ENCODE data around the gene KLHDC9. TPM values are rescaled to one million over a fixed set of nuclear protein-coding genes. Genes with fewer than 3 reads are reported as not detected.

The KLHDC9 gene
- total and polyA plus RNA-seq, 2 of the 8 experiments (the other 6 are each of a cell fraction or from before 2014, with no cell fraction given): 6.5 to 15.6 TPM

DNA sequence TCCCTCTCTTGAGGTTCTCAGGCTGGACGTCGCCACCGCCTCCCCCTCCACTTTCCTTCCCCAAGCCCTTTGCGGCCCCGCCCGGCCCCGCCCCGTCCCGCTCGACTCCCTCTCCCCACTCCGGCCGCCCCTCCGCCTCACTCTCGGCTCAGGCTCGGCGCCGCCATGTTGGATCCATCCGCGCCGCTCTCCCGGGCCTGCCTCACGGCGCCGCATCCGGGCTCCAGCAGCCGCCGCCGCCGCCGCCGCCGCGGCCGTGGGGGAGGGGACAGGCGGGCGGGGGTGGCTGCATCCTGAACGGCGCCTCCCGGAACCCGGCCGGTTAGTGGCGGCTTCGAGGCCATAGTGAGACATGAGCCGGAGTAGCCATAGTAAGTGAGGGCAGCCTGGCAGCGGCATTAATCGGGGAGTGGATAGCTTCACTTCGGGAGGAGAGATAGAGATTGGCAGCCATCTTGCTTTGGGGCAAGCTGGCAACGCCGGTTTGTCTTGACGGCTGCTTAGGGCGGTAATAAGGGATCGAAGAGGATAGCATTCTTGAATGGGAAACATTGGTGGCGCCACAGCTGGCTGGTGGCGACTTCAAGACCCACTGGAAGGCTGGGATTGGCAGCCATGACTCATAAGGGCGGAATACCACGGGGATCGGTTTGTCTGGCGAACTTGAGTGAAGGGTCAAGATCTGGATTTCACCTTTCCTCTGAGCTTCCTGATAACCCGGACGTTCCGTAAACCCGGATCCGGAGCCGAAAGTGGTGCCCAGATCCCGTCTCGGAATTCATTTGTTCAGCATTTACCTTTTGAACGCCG lies 34.5 kb downstream of the KLHDC9 start, which contains the start of gene DEDD (continued):
- no peak for TF ChIP-seq MAFK (IDR thresholded peaks at IDR 0.05; ENCODE audit: low read depth, low read length)
- no peak for TF ChIP-seq JUN (IDR thresholded peaks at IDR 0.05; ENCODE audit: low read depth, low read length)
- TF ChIP-seq TEAD4 (IDR thresholded peaks at IDR 0.05; ENCODE audit: low read depth, low read length): peak; percentile 72
- TF ChIP-seq RXRA (IDR thresholded peaks at IDR 0.05; ENCODE audit: insufficient read depth, low read depth, low read length): no peak
- TF ChIP-seq POLR2AphosphoS5 (IDR thresholded peaks at IDR 0.05; ENCODE audit: low read depth, low read length): peak; percentile 24
- TF ChIP-seq CBX8 (IDR thresholded peaks at IDR 0.05; ENCODE audit: borderline replicate concordance, low read depth, low read length): no peak
- peak; percentile 62 for TF ChIP-seq SIX5 (IDR thresholded peaks at IDR 0.05; ENCODE audit: low read depth, low read length)
- peak; percentile 67 for TF ChIP-seq TBP (IDR thresholded peaks at IDR 0.05; ENCODE audit: low read depth, low read length)
- no peak for TF ChIP-seq POU5F1 (IDR thresholded peaks at IDR 0.05; ENCODE audit: low read depth, low read length)
- no peak for TF ChIP-seq CBX5 (IDR thresholded peaks at IDR 0.05; ENCODE audit: low read depth, low read length)
- TF ChIP-seq KDM5A (IDR thresholded peaks at IDR 0.05; ENCODE audit: low read length): no peak
- peak; percentile 25 for TF ChIP-seq NANOG (IDR thresholded peaks at IDR 0.05; ENCODE audit: insufficient read depth, low read depth, low read length, poor library complexity, severe bottlenecking)
- TF ChIP-seq SUZ12 (IDR thresholded peaks at IDR 0.05; ENCODE audit: low read length): no peak
- no peak; the same call in 1 of the 2 replicates for TF ChIP-seq SP4 (IDR thresholded peaks at IDR 0.05; ENCODE audit: low read length)
- peak; percentile 46; the same call in 1 of the 2 replicates for TF ChIP-seq ATF2 (IDR thresholded peaks at IDR 0.05; ENCODE audit: low read length)
- 0 out of 2 replicates have a peak, but pooled peaks have one; percentile 12 for TF ChIP-seq TCF12 (IDR thresholded peaks at IDR 0.05; ENCODE audit: low read depth, low read length)
- no peak for TF ChIP-seq GABPA (IDR thresholded peaks at IDR 0.05; ENCODE audit: borderline replicate concordance, insufficient read depth, low read length)
- TF ChIP-seq CTBP2 (IDR thresholded peaks at IDR 0.05; ENCODE audit: borderline replicate concordance, insufficient read depth, insufficient read length, low read length): peak; percentile 11
- no peak; a peak in 1 of 3 replicates for TF ChIP-seq EP300 (IDR thresholded peaks at IDR 0.05; ENCODE audit: borderline replicate concordance in 1 of 2, low read depth in 2 of 2, low read length in 2 of 2)
- TF ChIP-seq HDAC6 (IDR thresholded peaks at IDR 0.05; ENCODE audit: low read depth, low read length): no peak
- TF ChIP-seq, protein P1, sequence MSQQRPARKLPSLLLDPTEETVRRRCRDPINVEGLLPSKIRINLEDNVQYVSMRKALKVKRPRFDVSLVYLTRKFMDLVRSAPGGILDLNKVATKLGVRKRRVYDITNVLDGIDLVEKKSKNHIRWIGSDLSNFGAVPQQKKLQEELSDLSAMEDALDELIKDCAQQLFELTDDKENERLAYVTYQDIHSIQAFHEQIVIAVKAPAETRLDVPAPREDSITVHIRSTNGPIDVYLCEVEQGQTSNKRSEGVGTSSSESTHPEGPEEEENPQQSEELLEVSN (IDR thresholded peaks at IDR 0.05): no peak
